HG03097 (cell line): Measurements from ENCODE around the gene NEK2.
"Not testable (repeated sequence)": the region's sequence is repeated elsewhere in the genome, so short reads cannot be mapped to it uniquely, and the experiment has no call there.

Source experiments
- ATAC-seq: cut with Tn5 transposase; IDR thresholded peaks from one replicate; pipeline ENCODE4 v1.9.1; 2021; ENCODE audit not compliant: unreplicated experiment, low FRiP score

NEK2 gene

GRCh38 chr1:211634461-211634860, 41.0 kb downstream of the NEK2 start:
- no peak for ATAC-seq

GRCh38 chr1:211633524-211633846, 41.9 kb downstream of the NEK2 start:
- ATAC-seq: no peak

GRCh38 chr1:211632808-211633523, 42.5 kb downstream of the NEK2 start:
- no peak for ATAC-seq

GRCh38 chr1:211632117-211632807, 43.2 kb downstream of the NEK2 start:
- ATAC-seq: no peak

- ATAC-seq: no peak
Measured at GRCh38 chr1:211631168-211631567, 44.3 kb downstream of the NEK2 start.

GRCh38 chr1:211630236-211631081, 45.0 kb downstream of the NEK2 start:
- ATAC-seq: no peak

- no peak for ATAC-seq
Measured at GRCh38 chr1:211628417-211628816, 47.0 kb downstream of the NEK2 start.

- ATAC-seq: no peak
Measured at GRCh38 chr1:211627259-211627658, 48.2 kb downstream of the NEK2 start.

- not testable (repeated sequence) for ATAC-seq
Measured at GRCh38 chr1:211625866-211626265, 49.6 kb downstream of the NEK2 start.

GRCh38 chr1:211625040-211625439, 50.4 kb downstream of the NEK2 start:
- ATAC-seq: no peak

GRCh38 chr1:211623515-211623914, 51.9 kb downstream of the NEK2 start:
- no peak for ATAC-seq

- ATAC-seq: no peak
Measured at GRCh38 chr1:211621447-211622198, 53.8 kb downstream of the NEK2 start.

- ATAC-seq: no peak
Measured at GRCh38 chr1:211620097-211620496, 55.3 kb downstream of the NEK2 start.

- no peak for ATAC-seq
Measured at GRCh38 chr1:211619033-211619996, 56.1 kb downstream of the NEK2 start.

- ATAC-seq: no peak
Measured at GRCh38 chr1:211616965-211617297, 58.5 kb downstream of the NEK2 start.

GRCh38 chr1:211616231-211616964, 59.0 kb downstream of the NEK2 start:
- no peak for ATAC-seq

GRCh38 chr1:211614615-211615014, 60.8 kb downstream of the NEK2 start:
- ATAC-seq: no peak

GRCh38 chr1:211613951-211614350, 61.5 kb downstream of the NEK2 start:
- no peak for ATAC-seq
